Esophagus muscularis mucosa (tissue), 4 donors: ENCODE data around the gene PRKACA. TPM values are rescaled to one million over a fixed set of nuclear protein-coding genes. Genes with fewer than 3 reads are reported as not detected.

Experiments used
- DNase-seq: peaks from one replicate; pipeline ENCODE4 v3.0.0-alpha.2; 2017; ENCODE audit errors: extremely low spot score
- H3K27ac ChIP-seq, 4 donors: fragments of 200-600 bp; sonication (generic); replicated peaks in 1 of 4; 1 replicate in 3 of 4; 2 replicates in 1 of 4; pipeline ENCODE4 v1.5.1; 2016 to 2019; ENCODE audit warnings: mild to moderate bottlenecking in 1 of 4
- H3K27me3 ChIP-seq, 4 donors: fragments of 200-600 bp; sonication (generic); one replicate each; pipeline versions ENCODE4 v1.5.1 to v1.6.0; 2016 to 2019
- H3K36me3 ChIP-seq, 4 donors: fragments of 200-600 bp; sonication (generic); one replicate each; pipeline ENCODE4 v1.5.1; 2016 to 2019
- H3K4me1 ChIP-seq, 4 donors: fragments of 200-600 bp; sonication (generic); one replicate each; pipeline ENCODE4 v1.5.1; 2016 to 2019
- H3K4me3 ChIP-seq, 4 donors: fragments of 200-600 bp; sonication (generic); 1 replicate in 2 of 4; 2 replicates in 2 of 4; pipeline ENCODE4 v1.5.1; 2016 to 2019; ENCODE audit warnings: mild to moderate bottlenecking in 4 of 4, moderate library complexity in 1 of 4
- H3K9me3 ChIP-seq, 4 donors: fragments of 200-600 bp; sonication (generic); 1 replicate in 3 of 4; 2 replicates in 1 of 4; pipeline ENCODE4 v1.5.1; 2016 to 2019
- EP300 ChIP-seq: sonication (generic); formaldehyde crosslinking; IDR thresholded peaks from one replicate; pipeline ENCODE4 v1.6.1; 2017; ENCODE audit warnings: antibody characterized with exemption
- POLR2A ChIP-seq: fragments of 450-650 bp; IDR thresholded peaks from one replicate; pipeline ENCODE4 v1.6.1; 2017; ENCODE audit warnings: antibody characterized with exemption, moderate library complexity, mild to moderate bottlenecking, low read depth
- POLR2AphosphoS5 ChIP-seq, 2 donors: sonication (generic); formaldehyde crosslinking; IDR thresholded peaks; one replicate each; pipeline ENCODE4 v1.6.1; 2017; ENCODE audit warnings: antibody characterized with exemption in 2 of 2
- WGBS: methylation state at CpG from one replicate; pipeline ENCODE4 v1.1.5; 2018; 5-methylcytosine and 5-hydroxymethylcytosine counted together
- intact Hi-C: fragments of 100-400 bp; cut with DNase I; formaldehyde crosslinking; loops from one replicate; pipeline ENCODE4 v1.15.1; 2023
- total RNA-seq, 4 donors: library from RNA; depleted of rRNA; stranded (reverse); fragments of >200 nt; gene quantifications; one replicate each; pipeline versions ENCODE4 v1.1.0 to v1.2.1, GENCODE V29; 2016
- TF ChIP-seq, protein P1 (sequence below), 3 experiments: fragments of 200-600 bp in 2 of 3; fragments of 450-650 bp in 1 of 3; sonication (generic) in 2 of 3; IDR thresholded peaks; one replicate each; pipeline ENCODE4 v1.5.1; 2017 to 2019; ENCODE audit warnings: antibody characterized with exemption in 3 of 3, mild to moderate bottlenecking in 2 of 3, moderate library complexity in 1 of 3

The PRKACA gene
- total RNA-seq, 4 donors from 2014 or later = 76.0 to 125 (median 93.3) TPM

DNA sequence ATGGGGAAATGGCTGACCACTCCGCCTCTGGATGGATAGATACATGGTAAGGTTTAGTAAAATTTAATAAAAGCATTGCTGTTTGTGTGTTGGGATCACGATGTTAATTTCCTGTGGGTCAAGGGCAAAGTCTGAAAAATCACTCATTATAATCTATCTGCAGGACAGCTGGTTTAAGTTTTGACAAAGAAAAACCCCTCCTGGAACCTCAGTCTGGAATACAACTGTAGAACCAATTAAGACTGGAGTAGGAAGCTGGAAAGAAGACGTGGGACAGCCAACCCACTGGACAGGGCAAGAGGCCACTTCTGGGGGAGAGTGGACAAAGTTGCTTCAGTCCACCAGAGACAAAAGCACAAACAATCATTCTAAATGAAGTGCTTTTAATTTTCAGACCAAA is 1.6 kb upstream of the PRKACA start:
- Histone ChIP-seq H3K4me3 (peak overlapping the region; percentile 86 to 98 (median 97)), H3K27me3 (no peaks in the 10 kb centered on the region), H3K36me3 (no peaks in the 10 kb centered on the region), H3K27ac (peak overlapping the region; percentile 98 to 100 (median 100)), H3K9me3 (no peaks in the 10 kb centered on the region), H3K4me1 (peaks cover 44 to 53% (median 49%) of the 10 kb centered on the region in 4 donors)
- no peak for TF ChIP-seq EP300
- no peak for TF ChIP-seq POLR2AphosphoS5 (IDR thresholded peaks at IDR 0.05)
- no peak for TF ChIP-seq POLR2A
- TF ChIP-seq, protein P1, sequence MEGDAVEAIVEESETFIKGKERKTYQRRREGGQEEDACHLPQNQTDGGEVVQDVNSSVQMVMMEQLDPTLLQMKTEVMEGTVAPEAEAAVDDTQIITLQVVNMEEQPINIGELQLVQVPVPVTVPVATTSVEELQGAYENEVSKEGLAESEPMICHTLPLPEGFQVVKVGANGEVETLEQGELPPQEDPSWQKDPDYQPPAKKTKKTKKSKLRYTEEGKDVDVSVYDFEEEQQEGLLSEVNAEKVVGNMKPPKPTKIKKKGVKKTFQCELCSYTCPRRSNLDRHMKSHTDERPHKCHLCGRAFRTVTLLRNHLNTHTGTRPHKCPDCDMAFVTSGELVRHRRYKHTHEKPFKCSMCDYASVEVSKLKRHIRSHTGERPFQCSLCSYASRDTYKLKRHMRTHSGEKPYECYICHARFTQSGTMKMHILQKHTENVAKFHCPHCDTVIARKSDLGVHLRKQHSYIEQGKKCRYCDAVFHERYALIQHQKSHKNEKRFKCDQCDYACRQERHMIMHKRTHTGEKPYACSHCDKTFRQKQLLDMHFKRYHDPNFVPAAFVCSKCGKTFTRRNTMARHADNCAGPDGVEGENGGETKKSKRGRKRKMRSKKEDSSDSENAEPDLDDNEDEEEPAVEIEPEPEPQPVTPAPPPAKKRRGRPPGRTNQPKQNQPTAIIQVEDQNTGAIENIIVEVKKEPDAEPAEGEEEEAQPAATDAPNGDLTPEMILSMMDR (IDR thresholded peaks at IDR 0.05) = no peak
- intact Hi-C loops = loop anchor here (2.0 kb wide), 1 partner anchor 46 kb away; the partner anchor contains the start of gene MISP3
- DNase-seq = no peak
- 48% methylated on average over 3 of the region's 3 CpGs for WGBS

DNA sequence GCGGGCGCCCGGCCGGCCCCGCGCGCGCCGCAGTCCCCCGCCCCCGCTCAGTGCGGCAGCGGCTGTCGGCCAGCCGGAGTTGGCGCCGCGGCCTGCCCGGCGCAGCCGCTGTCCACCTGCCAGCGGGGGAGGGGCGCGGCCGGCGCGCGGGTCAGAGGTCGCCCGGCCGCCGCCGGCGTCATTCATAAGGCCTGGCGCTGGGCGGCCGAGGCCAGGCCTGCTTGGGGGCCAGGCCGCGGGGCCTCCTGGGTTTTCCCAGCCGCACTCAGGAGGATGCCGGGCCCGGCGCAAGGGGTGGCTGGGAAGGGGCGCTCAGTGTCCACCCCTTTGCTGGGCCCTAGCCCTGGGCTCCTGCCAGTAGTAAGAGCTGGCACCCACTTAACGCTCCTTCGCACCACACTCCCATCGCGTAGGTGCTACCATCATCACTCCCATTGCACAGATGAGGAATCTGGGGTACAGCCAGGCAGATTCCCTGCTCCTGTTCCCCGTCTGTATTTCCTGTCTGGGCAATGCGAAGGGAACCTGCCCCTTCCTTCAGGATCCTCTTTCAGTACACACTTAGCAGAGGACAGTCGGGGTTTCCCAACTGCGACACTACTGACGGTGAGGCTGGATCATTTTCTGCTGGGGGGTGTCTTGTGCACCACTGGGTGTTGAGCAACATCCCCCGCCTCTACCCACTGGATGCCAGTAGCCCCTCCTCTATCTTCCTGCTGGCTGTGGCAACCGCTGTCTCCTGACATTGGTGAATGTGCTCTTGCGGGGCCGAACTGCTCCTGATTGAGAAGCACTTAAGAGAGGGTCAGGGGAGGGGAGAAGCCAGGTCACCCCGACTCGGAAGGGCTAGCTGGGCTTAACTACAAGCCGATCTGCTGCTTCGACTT is 846 bp upstream of the PRKACA start:
- no peaks in the 10 kb centered on the region for H3K36me3 ChIP-seq
- H3K4me3 ChIP-seq = peak overlapping the region; percentile 86 to 98 (median 97)
- H3K4me1 ChIP-seq = peaks cover 51 to 60% (median 56%) of the 10 kb centered on the region in 4 donors
- WGBS = 0% methylated on average over 12 of the region's 61 CpGs
- no peaks in the 10 kb centered on the region for H3K9me3 ChIP-seq
- intact Hi-C loops = loop anchor here (2.0 kb wide), 1 partner anchor 46 kb away; the partner anchor contains the start of gene MISP3
- DNase-seq = peak; percentile 95
- TF ChIP-seq, protein P1 (IDR thresholded peaks at IDR 0.05) = no peak
- TF ChIP-seq POLR2AphosphoS5 (IDR thresholded peaks at IDR 0.05) (peak; percentile 82 to 90), POLR2A (peak; percentile 77)
- no peaks in the 10 kb centered on the region for H3K27me3 ChIP-seq
- peak overlapping the region; percentile 98 to 100 (median 100) for H3K27ac ChIP-seq

DNA sequence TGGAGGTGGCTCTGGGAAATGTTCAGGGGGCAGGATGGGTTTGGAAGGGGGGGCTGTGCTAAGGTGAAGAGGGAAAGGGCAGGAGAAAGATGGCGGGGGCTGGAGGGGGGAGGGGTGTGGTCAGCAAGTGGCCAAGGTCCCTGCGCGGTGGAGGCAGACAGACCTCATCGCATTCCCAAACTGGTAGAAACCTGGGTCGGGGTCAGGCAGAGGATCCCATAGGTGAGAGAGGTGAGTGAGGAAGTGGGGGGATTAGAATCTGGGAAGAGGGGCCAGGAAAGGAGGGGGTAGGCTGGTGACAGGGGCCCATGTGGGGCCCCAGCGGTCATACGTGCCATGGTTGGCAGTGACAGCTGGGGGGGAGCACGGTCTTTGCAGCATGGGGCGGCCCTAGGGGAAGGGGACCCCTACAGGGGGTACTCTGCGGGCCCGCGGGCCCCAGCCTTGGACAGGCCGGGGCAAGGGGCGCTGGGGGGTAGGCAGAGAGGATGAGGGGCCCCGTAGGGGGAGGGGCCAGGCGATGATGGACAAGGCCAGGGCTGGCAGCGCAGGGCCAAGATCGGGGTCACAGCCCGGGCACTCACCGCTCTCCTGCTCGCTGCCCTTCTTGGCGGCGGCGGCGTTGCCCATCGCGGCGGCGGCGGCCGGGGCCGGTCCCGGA is 514 bp downstream of the PRKACA start:
- intact Hi-C loops = no loop called here
- 0% methylated on average over 9 of the region's 33 CpGs for WGBS
- DNase-seq = no peak
- Histone ChIP-seq H3K4me3 (peak overlapping the region; percentile 86 to 98 (median 97)), H3K9me3 (no peaks in the 10 kb centered on the region), H3K27ac (peak overlapping the region; percentile 86 to 100 (median 98)), H3K36me3 (no peaks in the 10 kb centered on the region), H3K4me1 (peaks cover 65 to 74% (median 70%) of the 10 kb centered on the region in 4 donors), H3K27me3 (no peaks in the 10 kb centered on the region)
- TF ChIP-seq, protein P1 (IDR thresholded peaks at IDR 0.05) = no peak
- no peak for TF ChIP-seq POLR2A
- no peak for TF ChIP-seq EP300
- TF ChIP-seq POLR2AphosphoS5 (IDR thresholded peaks at IDR 0.05) = no peak

- H3K4me1 ChIP-seq = peaks cover 70 to 79% (median 75%) of the 10 kb centered on the region in 4 donors
- 11% methylated on average over 6 of the region's 6 CpGs for WGBS
- peak overlapping the region; percentile 86 to 98 (median 97) for H3K4me3 ChIP-seq
- no peaks in the 10 kb centered on the region for H3K9me3 ChIP-seq
- H3K36me3 ChIP-seq = no peaks in the 10 kb centered on the region
- TF ChIP-seq POLR2AphosphoS5 (IDR thresholded peaks at IDR 0.05) = no peak
- no peak for TF ChIP-seq EP300
- TF ChIP-seq, protein P1 (IDR thresholded peaks at IDR 0.05) = no peak
- no peak for TF ChIP-seq POLR2A
- DNase-seq = no peak
- H3K27ac ChIP-seq = peak overlapping the region; percentile 86 to 100 (median 98)
- H3K27me3 ChIP-seq = no peaks in the 10 kb centered on the region
- intact Hi-C loops = no loop called here
Measured at GRCh38 chr19:14116525-14116917, 1.0 kb downstream of the PRKACA start.
